GM19035 (cell line): ENCODE data around the gene PCLAF.
"Not testable (repeated sequence)": the region's sequence is repeated elsewhere in the genome, so short reads cannot be mapped to it uniquely, and the experiment has no call there.

ENCODE experiments used
- ATAC-seq: cut with Tn5 transposase; IDR thresholded peaks from one replicate; pipeline ENCODE4 v1.9.1; 2021; ENCODE audit not compliant: unreplicated experiment

The PCLAF gene

DNA sequence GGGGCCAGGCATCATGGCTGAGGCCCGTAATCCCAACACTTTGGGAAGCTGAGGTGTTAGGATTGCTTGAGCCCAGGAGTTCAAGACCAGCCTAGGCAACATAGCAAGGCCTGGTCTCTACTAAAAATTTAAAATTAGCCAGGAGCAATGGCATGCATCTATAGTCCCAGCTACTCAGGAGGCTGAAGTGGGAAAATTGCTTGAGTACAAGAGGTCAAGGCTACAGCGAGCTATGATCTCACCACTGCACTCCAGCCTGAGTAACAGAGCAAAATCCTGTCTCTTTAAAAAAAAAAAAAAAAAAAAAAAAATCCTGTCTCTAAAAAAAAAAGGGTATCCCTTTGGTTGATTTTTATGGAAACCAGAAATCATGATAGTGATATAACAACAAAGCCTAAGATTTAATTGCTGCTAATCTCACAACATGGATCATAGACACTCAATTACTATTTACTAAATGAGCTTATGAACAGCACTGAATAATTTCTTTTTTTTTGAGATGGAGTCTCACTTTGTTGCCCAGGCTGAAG, 12.1 kb downstream of the PCLAF start:
- no peak for ATAC-seq

- ATAC-seq: no peak
Observed at GRCh38 chr15:64361259-64361658, 20.0 kb downstream of the PCLAF start.

DNA sequence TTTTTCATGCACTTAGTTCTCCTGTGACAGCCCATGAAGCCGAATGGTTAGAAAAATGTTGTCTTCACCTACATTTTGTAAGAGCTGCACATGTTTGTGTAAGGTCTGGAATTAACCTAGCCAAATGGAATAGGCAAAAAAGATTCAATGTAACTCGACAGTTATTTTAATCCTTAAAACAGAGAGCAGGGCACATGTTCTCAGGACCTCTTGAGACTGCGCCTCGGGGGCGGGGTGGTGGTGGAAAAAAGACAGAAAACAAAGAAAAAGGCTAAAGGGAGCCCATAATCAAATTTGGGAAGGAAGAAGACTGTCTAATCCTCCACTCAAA, 24.6 kb downstream of the PCLAF start:
- no peak for ATAC-seq

DNA sequence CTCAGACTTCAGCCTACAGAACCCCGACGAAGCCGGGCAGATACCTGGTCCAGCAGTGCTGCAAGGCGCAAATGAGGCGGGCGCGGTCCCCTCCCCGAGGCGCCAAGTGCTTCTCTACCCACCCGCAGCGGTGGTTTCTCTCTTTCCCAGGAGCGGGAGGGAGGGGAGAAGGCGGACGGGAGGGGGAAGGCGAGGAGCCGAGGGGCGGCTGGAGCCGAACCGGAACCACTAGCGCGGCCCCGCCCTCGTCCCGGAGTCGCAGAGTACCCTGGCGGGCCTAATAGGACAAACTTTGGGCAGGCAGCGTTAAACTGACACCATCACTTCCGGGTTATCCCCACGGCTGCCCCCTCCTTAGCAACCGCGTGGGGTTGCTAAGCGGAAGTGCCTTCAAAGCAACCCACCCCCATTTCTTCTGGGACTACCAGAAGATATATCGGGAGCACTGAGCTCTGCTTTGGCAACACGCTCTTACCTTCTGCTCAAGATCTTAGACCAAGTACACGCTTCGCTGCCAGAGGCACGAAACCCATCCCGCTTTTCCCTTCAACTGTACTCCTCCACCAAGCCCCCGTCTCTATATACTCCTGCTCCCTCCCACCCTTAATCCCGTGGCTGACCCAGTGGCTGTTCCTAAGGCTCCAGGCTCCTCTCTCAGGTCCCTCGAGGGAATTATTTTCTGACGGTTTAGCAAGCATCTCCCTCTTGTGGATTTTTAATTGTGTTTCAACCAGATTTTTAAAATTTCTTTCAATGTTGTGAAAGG, 25.1 kb downstream of the PCLAF start, which contains the start of gene CSNK1G1:
Gene CSNK1G1, minus strand, starts transcription at position 230 of the 766 bp plus-strand sequence. CDS start 55,674 bp downstream, outside the sequence.
- peak; percentile 98 for ATAC-seq

- ATAC-seq: peak; percentile 19
Observed at GRCh38 chr15:64355348-64355943, 25.8 kb downstream of the PCLAF start.

GRCh38 chr15:64354688-64355344, 26.4 kb downstream of the PCLAF start:
- ATAC-seq: no peak

DNA sequence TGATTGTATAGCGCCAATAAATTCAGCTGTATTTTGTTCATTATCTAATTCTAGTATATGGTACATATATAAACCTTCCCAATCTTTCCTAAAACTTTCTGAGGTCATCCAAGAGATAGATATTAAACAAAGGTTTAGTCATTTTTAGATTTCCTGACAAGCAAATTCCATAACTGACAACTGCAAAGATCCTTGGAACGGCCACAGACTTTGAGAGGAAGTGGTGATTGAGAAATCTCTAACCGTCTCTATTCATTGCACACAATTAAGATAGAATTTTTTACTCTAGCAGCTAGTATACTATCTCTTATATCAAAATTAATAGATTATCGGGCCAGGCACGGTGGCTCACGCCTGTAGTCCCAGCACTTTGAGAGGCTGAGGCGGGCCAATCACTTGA, 30.0 kb downstream of the PCLAF start:
- ATAC-seq: no peak

DNA sequence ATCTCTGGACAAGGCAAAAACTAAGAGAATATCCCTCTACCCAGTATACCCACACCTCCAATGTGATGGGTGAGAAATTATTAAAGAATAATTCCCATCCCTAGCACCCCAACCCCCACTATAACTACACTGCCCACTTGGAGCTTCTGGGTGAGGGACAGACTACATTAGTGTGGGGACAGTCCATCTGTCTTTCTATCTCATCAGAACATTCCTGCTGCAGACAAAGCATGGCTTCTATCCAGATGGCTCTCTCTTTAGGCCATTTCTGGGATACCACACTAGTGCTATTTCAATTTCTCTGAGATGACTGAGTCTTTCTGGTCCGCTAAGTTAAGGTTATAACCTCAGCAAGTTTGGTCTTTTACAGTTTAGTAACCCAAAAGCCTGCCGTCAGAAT, 31.9 kb downstream of the PCLAF start:
- ATAC-seq: no peak

DNA sequence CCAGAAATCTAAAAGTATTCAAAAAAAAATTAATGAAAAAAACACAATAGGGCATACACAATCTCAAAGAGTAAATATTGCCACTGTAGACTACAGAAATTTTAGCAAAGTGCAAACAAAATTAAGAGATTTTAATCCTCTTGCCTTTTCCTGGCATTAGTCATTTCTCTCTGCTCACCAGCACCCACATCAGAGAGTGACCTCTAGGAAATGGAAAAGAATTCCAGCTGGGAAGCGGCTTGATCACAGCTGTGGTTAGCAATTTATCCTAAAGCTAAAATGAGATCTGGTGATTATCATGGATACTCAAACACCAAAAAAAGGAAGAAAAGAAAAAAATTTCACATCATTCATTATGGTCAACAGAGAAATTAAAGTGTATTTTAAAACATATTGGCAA, 32.8 kb downstream of the PCLAF start:
- ATAC-seq: no peak

- ATAC-seq: not testable (repeated sequence)
Observed at GRCh38 chr15:64346242-64346641, 35.0 kb downstream of the PCLAF start.

GRCh38 chr15:64344651-64345294, 36.5 kb downstream of the PCLAF start:
- ATAC-seq: no peak

- ATAC-seq: no peak
Observed at GRCh38 chr15:64343841-64344240, 37.4 kb downstream of the PCLAF start.

DNA sequence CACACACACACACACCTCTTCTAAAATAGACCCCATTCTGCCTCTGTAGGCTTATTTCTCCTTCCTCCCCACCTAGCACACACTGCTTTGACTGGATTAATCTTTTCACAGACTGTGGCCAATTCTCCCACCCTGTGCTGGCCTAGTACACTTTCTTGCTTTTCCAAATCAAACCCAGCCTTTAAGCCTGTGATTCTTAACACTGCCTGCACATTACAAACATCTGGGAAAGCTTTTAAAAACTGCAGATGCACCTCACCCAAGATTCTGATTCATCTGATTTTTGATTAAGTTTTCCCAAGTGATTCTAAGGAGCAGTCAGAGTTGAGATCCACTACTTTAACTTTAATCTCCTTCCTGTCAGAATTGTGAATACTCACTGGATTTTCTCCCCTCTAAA, 38.0 kb downstream of the PCLAF start:
- ATAC-seq: no peak

GRCh38 chr15:64341961-64342360, 39.3 kb downstream of the PCLAF start:
- ATAC-seq: no peak

DNA sequence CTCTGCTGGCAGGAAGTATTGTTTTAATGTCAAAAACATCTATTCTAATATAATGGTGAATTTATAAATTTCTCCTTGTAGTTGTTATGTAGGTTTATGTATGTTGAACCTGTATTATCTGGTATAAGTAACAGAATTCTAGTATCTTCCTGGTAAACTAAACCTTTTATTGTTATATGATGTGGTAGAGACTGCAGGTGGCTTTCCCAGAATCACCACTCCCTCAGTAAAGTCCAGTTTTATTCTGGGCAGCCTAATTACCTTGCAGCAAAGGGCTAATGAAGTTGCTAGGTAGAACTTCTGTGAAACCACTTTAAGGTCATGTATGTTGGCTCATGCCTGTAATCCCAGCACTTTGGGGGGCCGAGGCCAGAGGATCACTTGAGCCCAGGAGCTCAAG, 40.9 kb downstream of the PCLAF start:
- no peak for ATAC-seq

DNA sequence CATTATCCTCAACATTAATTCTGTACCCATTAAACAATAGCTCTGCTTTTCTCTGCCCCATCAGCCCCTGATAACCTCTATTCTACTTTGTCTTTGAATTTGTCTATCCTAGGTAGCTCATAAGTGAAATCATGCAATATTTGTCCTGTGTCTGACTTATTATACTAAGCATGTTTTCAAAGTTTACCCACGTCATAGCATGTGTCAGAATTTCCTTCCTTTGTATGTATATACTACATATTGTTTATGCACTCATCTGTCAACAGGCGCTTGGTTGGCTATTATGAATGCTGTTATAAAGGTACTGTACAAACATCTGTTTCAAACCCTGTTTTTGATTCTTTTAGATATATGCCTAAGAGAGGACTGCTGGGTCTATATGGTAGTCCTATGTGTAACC, 43.5 kb downstream of the PCLAF start:
- no peak for ATAC-seq

DNA sequence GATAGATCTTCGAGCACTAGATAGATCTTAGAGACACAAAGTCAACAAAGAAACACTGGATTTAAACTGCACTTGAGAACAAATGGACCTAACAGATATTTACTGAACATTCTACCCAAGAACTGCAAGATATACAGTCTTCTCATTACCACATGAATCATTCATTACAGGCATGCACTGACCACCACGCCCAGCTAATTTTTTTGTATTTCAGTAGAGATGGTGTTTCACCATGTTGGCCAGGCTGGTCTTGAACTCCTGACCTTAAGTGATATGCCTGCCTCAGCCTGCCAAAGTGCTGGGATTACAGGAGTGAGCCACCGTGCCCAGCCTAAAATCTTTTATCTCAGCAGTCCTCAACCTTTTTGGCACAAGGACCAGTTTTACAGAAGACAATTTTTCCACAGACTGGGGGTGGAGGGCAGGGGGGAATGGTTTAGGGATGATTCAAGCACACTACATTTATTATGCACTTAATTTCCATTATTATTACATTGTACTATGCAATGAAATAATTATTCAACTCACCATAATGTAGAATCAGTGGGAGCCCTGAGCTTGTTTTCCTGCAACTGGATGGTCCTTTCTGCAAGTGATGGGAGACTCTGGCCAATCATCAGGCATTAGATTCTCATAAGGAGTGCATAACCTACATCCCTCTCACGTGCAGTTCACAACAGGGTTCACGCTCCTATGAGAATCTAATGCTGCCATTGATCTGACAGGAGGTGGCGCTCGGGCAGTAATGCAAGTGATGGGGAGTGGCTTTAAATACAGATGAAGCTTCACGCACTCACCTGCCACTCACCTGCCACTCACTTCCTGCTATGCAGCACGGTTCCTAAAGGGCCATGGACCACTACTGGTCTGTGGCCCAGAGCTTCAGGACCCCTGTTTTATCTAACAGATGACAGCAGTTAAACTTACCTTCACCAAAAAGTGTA, 47.0 kb downstream of the PCLAF start:
- no peak for ATAC-seq

DNA sequence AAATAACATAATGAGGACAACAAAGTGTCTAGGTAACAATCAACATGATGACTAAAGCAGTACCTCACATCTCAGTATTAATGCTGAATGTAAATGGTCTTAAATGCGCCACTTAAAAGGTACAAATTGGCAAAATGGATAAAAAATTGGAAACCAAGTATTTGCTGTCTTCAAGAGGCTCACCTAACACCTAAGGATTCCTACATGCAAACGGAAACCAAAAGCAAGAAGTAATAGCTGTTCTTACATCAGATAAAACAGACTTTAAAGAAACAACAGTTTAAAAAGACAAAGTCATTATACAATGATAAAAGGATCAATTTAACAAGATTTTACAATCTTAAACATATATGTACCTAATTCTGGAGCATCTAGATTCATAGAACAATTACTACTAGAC, 47.7 kb downstream of the PCLAF start:
- ATAC-seq: no peak

DNA sequence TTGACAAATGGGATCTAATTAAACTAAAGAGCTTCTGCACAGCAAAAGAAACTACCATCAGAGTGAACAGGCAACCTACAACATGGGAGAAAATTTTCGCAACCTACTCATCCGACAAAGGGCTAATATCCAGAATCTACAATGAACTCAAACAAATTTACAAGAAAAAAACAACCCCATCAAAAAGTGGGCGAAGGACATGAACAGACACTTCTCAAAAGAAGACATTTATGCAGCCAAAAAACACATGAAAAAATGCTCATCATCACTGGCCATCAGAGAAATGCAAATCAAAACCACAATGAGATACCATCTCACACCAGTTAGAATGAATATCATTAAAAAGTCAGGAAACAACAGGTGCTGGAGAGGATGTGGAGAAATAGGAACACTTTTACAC, 49.6 kb downstream of the PCLAF start:
- not testable (repeated sequence) for ATAC-seq

DNA sequence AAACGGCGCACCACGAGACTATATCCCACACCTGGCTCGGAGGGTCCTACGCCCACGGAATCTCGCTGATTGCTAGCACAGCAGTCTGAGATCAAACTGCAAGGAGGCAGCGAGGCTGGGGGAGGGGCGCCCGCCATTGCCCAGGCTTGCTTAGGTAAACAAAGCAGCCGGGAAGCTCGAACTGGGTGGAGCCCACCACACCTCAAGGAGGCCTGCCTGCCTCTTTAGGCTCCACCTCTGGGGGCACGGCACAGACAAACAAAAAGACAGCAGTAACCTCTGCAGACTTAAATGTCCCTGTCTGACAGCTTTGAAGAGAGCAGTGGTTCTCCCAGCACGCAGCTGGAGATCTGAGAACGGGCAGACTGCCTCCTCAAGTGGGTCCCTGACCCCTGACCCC, 54.3 kb downstream of the PCLAF start:
- not testable (repeated sequence) for ATAC-seq
